CD14-positive monocyte (primary cell): ENCODE measurements around the gene CIPC. TPM values are rescaled to one million over a fixed set of nuclear protein-coding genes. Genes with fewer than 3 reads are reported as not detected.

Source experiments
- DNase-seq, 3 donors: peaks; one replicate each; pipeline ENCODE4 v3.0.0-alpha.2; 2011 to 2022
- H2AFZ ChIP-seq: 2 replicates; pipeline ENCODE4 v1.6.0; 2012; ENCODE audit warnings: mild to moderate bottlenecking, low read depth, low read length, inconsistent platforms; ENCODE audit not compliant: insufficient read depth, poor library complexity, severe bottlenecking
- H3K27ac ChIP-seq, 2 donors: 1 replicate in 1 of 2; 2 replicates in 1 of 2; pipeline ENCODE4 v1.5.1; 2012 to 2013; ENCODE audit warnings: low read length in 2 of 2, control low read depth in 1 of 2, inconsistent platforms in 1 of 2, low read depth in 1 of 2, mild to moderate bottlenecking in 1 of 2
- H3K27me3 ChIP-seq, 2 donors: one replicate each; pipeline versions ENCODE4 v1.6.0 to v1.6.1; 2011 to 2013; ENCODE audit warnings: low read length in 2 of 2; ENCODE audit not compliant: control insufficient read depth in 2 of 2, insufficient read depth in 2 of 2
- H3K36me3 ChIP-seq, 2 donors: replicated peaks in 1 of 2; 1 replicate in 1 of 2; 2 replicates in 1 of 2; pipeline versions ENCODE4 v1.5.1 to v1.6.1; 2012 to 2013; ENCODE audit warnings: low read length in 2 of 2, control low read depth in 1 of 2, inconsistent platforms in 1 of 2, mild to moderate bottlenecking in 1 of 2; ENCODE audit not compliant: insufficient read depth in 2 of 2, control insufficient read depth in 1 of 2
- H3K4me1 ChIP-seq, 2 donors: 1 replicate in 1 of 2; 2 replicates in 1 of 2; pipeline versions ENCODE4 v1.5.1 to v1.6.1; 2012 to 2013; ENCODE audit warnings: low read length in 2 of 2, control low read depth in 1 of 2, inconsistent platforms in 1 of 2, mild to moderate bottlenecking in 1 of 2, moderate library complexity in 1 of 2; ENCODE audit not compliant: insufficient read depth in 2 of 2, control insufficient read depth in 1 of 2
- H3K4me2 ChIP-seq: replicated peaks from 2 replicates; pipeline ENCODE3; 2012; ENCODE audit warnings: low read length, moderate library complexity, mild to moderate bottlenecking; ENCODE audit not compliant: poor library complexity, severe bottlenecking; ENCODE audit errors: extremely low read depth
- H3K4me3 ChIP-seq, 3 experiments: fragments of 200-600 bp in 1 of 3; sonication (generic) in 1 of 3; replicated peaks in 1 of 3; 1 replicate in 2 of 3; 2 replicates in 1 of 3; pipeline ENCODE4 v1.5.1; 2011 to 2013; ENCODE audit warnings: low read length in 3 of 3, mild to moderate bottlenecking in 3 of 3, control low read depth in 2 of 3, low read depth in 2 of 3, inconsistent platforms in 1 of 3, moderate library complexity in 1 of 3
- H3K79me2 ChIP-seq: 2 replicates; pipeline ENCODE4 v1.6.0; 2012; ENCODE audit warnings: mild to moderate bottlenecking, control low read depth, inconsistent platforms, low read length, moderate library complexity; ENCODE audit not compliant: insufficient read depth
- H3K9ac ChIP-seq: 2 replicates; pipeline ENCODE4 v1.6.0; 2017; ENCODE audit warnings: low read length, mild to moderate bottlenecking; ENCODE audit not compliant: insufficient read depth, poor library complexity, severe bottlenecking
- H3K9me3 ChIP-seq, 2 donors: replicated peaks in 1 of 2; 1 replicate in 1 of 2; 2 replicates in 1 of 2; pipeline versions ENCODE4 v1.5.1 to v1.6.1; 2012 to 2013; ENCODE audit warnings: low read length in 2 of 2, control low read depth in 1 of 2; ENCODE audit not compliant: control insufficient read depth in 1 of 2, insufficient read depth in 1 of 2
- H4K20me1 ChIP-seq: 2 replicates; pipeline ENCODE4 v1.6.0; 2012; ENCODE audit warnings: mild to moderate bottlenecking, low read length, control low read depth, moderate library complexity; ENCODE audit not compliant: insufficient read depth
- H3K27ac Mint-ChIP-seq, 7 donors: one replicate each; pipeline ENCODE4 v1.8.0; 2020; ENCODE audit warnings: mild to moderate bottlenecking in 7 of 7, mixed read lengths in 7 of 7, moderate library complexity in 6 of 7, inconsistent platforms in 2 of 7
- H3K27me3 Mint-ChIP-seq, 3 donors: one replicate each; pipeline ENCODE4 v1.8.0; 2021 to 2022; ENCODE audit warnings: low read depth in 3 of 3, mild to moderate bottlenecking in 3 of 3, mixed read lengths in 3 of 3, moderate library complexity in 3 of 3, inconsistent platforms in 1 of 3
- H3K36me3 Mint-ChIP-seq, 2 donors: one replicate each; pipeline ENCODE4 v1.8.0; 2020; ENCODE audit warnings: mixed read lengths in 2 of 2, inconsistent platforms in 1 of 2, mild to moderate bottlenecking in 1 of 2
- H3K4me1 Mint-ChIP-seq: one replicate; pipeline ENCODE4 v1.8.0; 2020; ENCODE audit warnings: mild to moderate bottlenecking, mixed read lengths
- H3K4me3 Mint-ChIP-seq, 2 donors: one replicate each; pipeline ENCODE4 v1.8.0; 2020; ENCODE audit warnings: mild to moderate bottlenecking in 2 of 2, mixed read lengths in 2 of 2, moderate library complexity in 1 of 2
- H3K9me3 Mint-ChIP-seq, 7 donors: one replicate each; pipeline ENCODE4 v1.8.0; 2020 to 2022; ENCODE audit warnings: mixed read lengths in 7 of 7, mild to moderate bottlenecking in 6 of 7, moderate library complexity in 6 of 7, inconsistent platforms in 2 of 7
- WGBS: methylation state at CpG from one replicate; pipeline ENCODE4 v1.1.5; 2013; ENCODE audit warnings: missing lambda C conversion rate; ENCODE audit not compliant: insufficient coverage; 5-methylcytosine and 5-hydroxymethylcytosine counted together
- intact Hi-C, 2 donors: fragments of 100-400 bp; cut with micrococcal nuclease; formaldehyde crosslinking; loops; one replicate each; pipeline versions ENCODE4 v1.15.0 to v1.15.1; 2023
- polyA plus RNA-seq, 3 donors: library from polyadenylated mRNA; depleted of rRNA in 1 of 3; unstranded in 2 of 3; stranded (reverse) in 1 of 3; fragments of 300-500 nt in 2 of 3; fragments of >200 nt in 1 of 3; fragmentation: Illumina TruSeq in 2 of 3; gene quantifications; 1 replicate in 2 of 3; 2 replicates in 1 of 3; pipeline ENCODE4 v1.2.3, GENCODE V29; 2012 to 2021
- TF ChIP-seq, protein P1 (sequence below): fragments of 200-600 bp; IDR thresholded peaks from one replicate; pipeline ENCODE4 v1.8.0; 2022; ENCODE audit warnings: antibody characterized with exemption, mild to moderate bottlenecking

CIPC gene
- polyA plus RNA-seq, 3 donors = 4.4 to 11.2 (median 7.0) TPM

- H3K27me3 ChIP-seq = no peaks in the 10 kb centered on the region
- H3K79me2 ChIP-seq = no peaks in the 10 kb centered on the region
- 92% methylated on average over 6 of the region's 8 CpGs for WGBS
- intact Hi-C loops = loop anchor here in 1 of 2 donors (5.0 kb wide), 2 partner anchors 117 to 152 kb away; no protein-coding TSS in a partner anchor
- peaks cover 5 to 11% of the 10 kb centered on the region in 2 donors for H3K4me1 ChIP-seq
- H3K9me3 ChIP-seq = no peaks in the 10 kb centered on the region
- TF ChIP-seq, protein P1, sequence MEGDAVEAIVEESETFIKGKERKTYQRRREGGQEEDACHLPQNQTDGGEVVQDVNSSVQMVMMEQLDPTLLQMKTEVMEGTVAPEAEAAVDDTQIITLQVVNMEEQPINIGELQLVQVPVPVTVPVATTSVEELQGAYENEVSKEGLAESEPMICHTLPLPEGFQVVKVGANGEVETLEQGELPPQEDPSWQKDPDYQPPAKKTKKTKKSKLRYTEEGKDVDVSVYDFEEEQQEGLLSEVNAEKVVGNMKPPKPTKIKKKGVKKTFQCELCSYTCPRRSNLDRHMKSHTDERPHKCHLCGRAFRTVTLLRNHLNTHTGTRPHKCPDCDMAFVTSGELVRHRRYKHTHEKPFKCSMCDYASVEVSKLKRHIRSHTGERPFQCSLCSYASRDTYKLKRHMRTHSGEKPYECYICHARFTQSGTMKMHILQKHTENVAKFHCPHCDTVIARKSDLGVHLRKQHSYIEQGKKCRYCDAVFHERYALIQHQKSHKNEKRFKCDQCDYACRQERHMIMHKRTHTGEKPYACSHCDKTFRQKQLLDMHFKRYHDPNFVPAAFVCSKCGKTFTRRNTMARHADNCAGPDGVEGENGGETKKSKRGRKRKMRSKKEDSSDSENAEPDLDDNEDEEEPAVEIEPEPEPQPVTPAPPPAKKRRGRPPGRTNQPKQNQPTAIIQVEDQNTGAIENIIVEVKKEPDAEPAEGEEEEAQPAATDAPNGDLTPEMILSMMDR = no peak
- DNase-seq = no peak
- Mint-ChIP-seq H3K36me3 (no peaks in the 10 kb centered on the region), H3K9me3 (peaks cover 0 to 2% (median 0%) of the 10 kb centered on the region in 7 donors), H3K4me3 (no peak overlapping the region), H3K27ac (no peak overlapping the region), H3K4me1 (peaks cover 9% of the 10 kb centered on the region), H3K27me3 (peaks cover 7 to 8% (median 7%) of the 10 kb centered on the region in 3 donors)
- H3K27ac ChIP-seq = no peak overlapping the region
- H3K4me3 ChIP-seq = no peak overlapping the region
- no peaks in the 10 kb centered on the region for H4K20me1 ChIP-seq
- H3K9ac ChIP-seq = no peak overlapping the region
- no peaks in the 10 kb centered on the region for H3K36me3 ChIP-seq
- no peak overlapping the region for H3K4me2 ChIP-seq
- no peak overlapping the region for H2AFZ ChIP-seq
Observed at GRCh38 chr14:77064521-77065178, 33.4 kb upstream of the CIPC start.

- Mint-ChIP-seq H3K27ac (no peak overlapping the region), H3K27me3 (peaks cover 5 to 8% (median 7%) of the 10 kb centered on the region in 3 donors), H3K4me3 (no peak overlapping the region), H3K9me3 (no peaks in the 10 kb centered on the region), H3K36me3 (no peaks in the 10 kb centered on the region), H3K4me1 (peaks cover 9% of the 10 kb centered on the region)
- H3K9ac ChIP-seq = no peak overlapping the region
- H3K36me3 ChIP-seq = no peaks in the 10 kb centered on the region
- H3K79me2 ChIP-seq = no peaks in the 10 kb centered on the region
- WGBS = 100% methylated on average over 2 of the region's 6 CpGs
- no peak overlapping the region for H2AFZ ChIP-seq
- H3K9me3 ChIP-seq = no peaks in the 10 kb centered on the region
- no peaks in the 10 kb centered on the region for H4K20me1 ChIP-seq
- H3K27me3 ChIP-seq = no peaks in the 10 kb centered on the region
- intact Hi-C loops = loop anchor here in 1 of 2 donors (5.0 kb wide), 2 partner anchors 119 to 154 kb away; no protein-coding TSS in a partner anchor
- DNase-seq = no peak
- peaks cover 5 to 11% of the 10 kb centered on the region in 2 donors for H3K4me1 ChIP-seq
- no peak overlapping the region for H3K4me3 ChIP-seq
- no peak overlapping the region for H3K4me2 ChIP-seq
- TF ChIP-seq, protein P1 = no peak
- H3K27ac ChIP-seq = no peak overlapping the region
Observed at GRCh38 chr14:77065851-77066577, 32.0 kb upstream of the CIPC start.
